ENCODE measurements around the gene P4HA3. TPM values are rescaled to one million over a fixed set of nuclear protein-coding genes. Genes with fewer than 3 reads are reported as not detected.

P4HA3 gene
- total RNA-seq, 1 experiment from 2014 or later, result 0.13 TPM

GRCh38 chr11:74307434-74307833, 4.0 kb downstream of the P4HA3 start (continued):
- no peak for TF ChIP-seq CTCF (IDR thresholded peaks at IDR 0.05)

GRCh38 chr11:74306435-74307175, 4.8 kb downstream of the P4HA3 start:
- H3K36me3 Mint-ChIP-seq, result no peaks in the 10 kb centered on the region
- CTCF ChIA-PET, result no interaction called here
- H3K9me3 Mint-ChIP-seq, result no peaks in the 10 kb centered on the region
- H3K4me1 Mint-ChIP-seq, result peaks cover under 1% of the 10 kb centered on the region
- no peak for DNase-seq (ENCODE audit: low spot score)
- POLR2A ChIA-PET, result no interaction called here
- no peak overlapping the region for H3K27ac Mint-ChIP-seq
- no peak for TF ChIP-seq NFATC4 (CRISPR knock-in tag; IDR thresholded peaks at IDR 0.05)
- TF ChIP-seq, protein P1, sequence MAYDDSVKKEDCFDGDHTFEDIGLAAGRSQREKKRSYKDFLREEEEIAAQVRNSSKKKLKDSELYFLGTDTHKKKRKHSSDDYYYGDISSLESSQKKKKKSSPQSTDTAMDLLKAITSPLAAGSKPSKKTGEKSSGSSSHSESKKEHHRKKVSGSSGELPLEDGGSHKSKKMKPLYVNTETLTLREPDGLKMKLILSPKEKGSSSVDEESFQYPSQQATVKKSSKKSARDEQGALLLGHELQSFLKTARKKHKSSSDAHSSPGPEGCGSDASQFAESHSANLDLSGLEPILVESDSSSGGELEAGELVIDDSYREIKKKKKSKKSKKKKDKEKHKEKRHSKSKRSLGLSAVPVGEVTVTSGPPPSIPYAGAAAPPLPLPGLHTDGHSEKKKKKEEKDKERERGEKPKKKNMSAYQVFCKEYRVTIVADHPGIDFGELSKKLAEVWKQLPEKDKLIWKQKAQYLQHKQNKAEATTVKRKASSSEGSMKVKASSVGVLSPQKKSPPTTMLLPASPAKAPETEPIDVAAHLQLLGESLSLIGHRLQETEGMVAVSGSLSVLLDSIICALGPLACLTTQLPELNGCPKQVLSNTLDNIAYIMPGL (CRISPR knock-in tag; IDR thresholded peaks at IDR 0.05), result no peak
- TF ChIP-seq EMX1 (CRISPR knock-in tag; IDR thresholded peaks at IDR 0.05), result no peak
- no peak for TF ChIP-seq PREB (CRISPR knock-in tag; IDR thresholded peaks at IDR 0.05; ENCODE audit: borderline replicate concordance)
- no peak for TF ChIP-seq GTF2I (CRISPR knock-in tag; conservative IDR thresholded peaks at IDR 0.05)
- TF ChIP-seq, protein P2, sequence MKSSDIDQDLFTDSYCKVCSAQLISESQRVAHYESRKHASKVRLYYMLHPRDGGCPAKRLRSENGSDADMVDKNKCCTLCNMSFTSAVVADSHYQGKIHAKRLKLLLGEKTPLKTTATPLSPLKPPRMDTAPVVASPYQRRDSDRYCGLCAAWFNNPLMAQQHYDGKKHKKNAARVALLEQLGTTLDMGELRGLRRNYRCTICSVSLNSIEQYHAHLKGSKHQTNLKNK (CRISPR knock-in tag; IDR thresholded peaks at IDR 0.05), result no peak
- ATAC-seq, result no peak
- peaks cover 51% of the 10 kb centered on the region for H3K27me3 Mint-ChIP-seq (ENCODE audit: low read depth)
- H3K4me3 Mint-ChIP-seq, result no peak overlapping the region

DNA sequence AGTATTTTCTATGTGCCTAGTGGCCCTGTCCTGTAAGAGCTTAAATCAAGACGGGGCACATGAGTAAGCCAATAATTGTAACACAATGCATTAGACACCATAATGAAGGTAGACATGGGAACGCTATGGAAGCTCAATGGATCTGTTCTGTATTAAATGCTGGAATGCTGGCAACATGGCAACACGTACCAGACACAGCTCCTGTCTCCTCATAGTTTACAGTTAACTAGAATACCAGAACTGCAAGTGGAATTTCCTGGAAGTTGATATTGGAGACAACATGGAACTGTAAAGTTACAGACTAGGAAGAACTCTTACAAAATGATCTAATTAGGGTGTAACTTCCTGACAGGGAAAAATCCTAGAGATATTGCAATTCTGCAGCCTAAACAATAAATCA, 12.4 kb downstream of the P4HA3 start:
- Mint-ChIP-seq H3K36me3 (peaks cover 7% of the 10 kb centered on the region), H3K27ac (no peak overlapping the region), H3K4me3 (no peak overlapping the region), H3K9me3 (peaks cover 9% of the 10 kb centered on the region), H3K27me3 (ENCODE audit: low read depth) (peaks cover 15% of the 10 kb centered on the region), H3K4me1 (no peaks in the 10 kb centered on the region)
- POLR2A ChIA-PET, result no interaction called here
- CTCF ChIA-PET, result interaction anchor here (1.0 to 3.2 kb wide), 3 partner anchors 23 to 150 kb away, joined by 3 to 8 read pairs (median 5); no protein-coding TSS in a partner anchor
- ATAC-seq (no peak), DNase-seq (ENCODE audit: low spot score) (no peak)
- TF ChIP-seq ZNF671 (CRISPR knock-in tag; IDR thresholded peaks at IDR 0.05) (no peak), CTCF (IDR thresholded peaks at IDR 0.05) (no peak), JAZF1 (CRISPR knock-in tag; IDR thresholded peaks at IDR 0.05) (no peak), NFATC4 (CRISPR knock-in tag; IDR thresholded peaks at IDR 0.05) (no peak), ZNF317 (CRISPR knock-in tag; IDR thresholded peaks at IDR 0.05; ENCODE audit: borderline replicate concordance, low read depth) (no peak), ESRRA (CRISPR knock-in tag; IDR thresholded peaks at IDR 0.05; ENCODE audit: borderline replicate concordance) (no peak), ZBTB43 (CRISPR knock-in tag; IDR thresholded peaks at IDR 0.05) (no peak)
- TF ChIP-seq, protein P2 (CRISPR knock-in tag; IDR thresholded peaks at IDR 0.05), result no peak
- TF ChIP-seq, protein P3, sequence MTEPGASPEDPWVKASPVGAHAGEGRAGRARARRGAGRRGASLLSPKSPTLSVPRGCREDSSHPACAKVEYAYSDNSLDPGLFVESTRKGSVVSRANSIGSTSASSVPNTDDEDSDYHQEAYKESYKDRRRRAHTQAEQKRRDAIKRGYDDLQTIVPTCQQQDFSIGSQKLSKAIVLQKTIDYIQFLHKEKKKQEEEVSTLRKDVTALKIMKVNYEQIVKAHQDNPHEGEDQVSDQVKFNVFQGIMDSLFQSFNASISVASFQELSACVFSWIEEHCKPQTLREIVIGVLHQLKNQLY (CRISPR knock-in tag; IDR thresholded peaks at IDR 0.05), result no peak
- TF ChIP-seq, protein P4, sequence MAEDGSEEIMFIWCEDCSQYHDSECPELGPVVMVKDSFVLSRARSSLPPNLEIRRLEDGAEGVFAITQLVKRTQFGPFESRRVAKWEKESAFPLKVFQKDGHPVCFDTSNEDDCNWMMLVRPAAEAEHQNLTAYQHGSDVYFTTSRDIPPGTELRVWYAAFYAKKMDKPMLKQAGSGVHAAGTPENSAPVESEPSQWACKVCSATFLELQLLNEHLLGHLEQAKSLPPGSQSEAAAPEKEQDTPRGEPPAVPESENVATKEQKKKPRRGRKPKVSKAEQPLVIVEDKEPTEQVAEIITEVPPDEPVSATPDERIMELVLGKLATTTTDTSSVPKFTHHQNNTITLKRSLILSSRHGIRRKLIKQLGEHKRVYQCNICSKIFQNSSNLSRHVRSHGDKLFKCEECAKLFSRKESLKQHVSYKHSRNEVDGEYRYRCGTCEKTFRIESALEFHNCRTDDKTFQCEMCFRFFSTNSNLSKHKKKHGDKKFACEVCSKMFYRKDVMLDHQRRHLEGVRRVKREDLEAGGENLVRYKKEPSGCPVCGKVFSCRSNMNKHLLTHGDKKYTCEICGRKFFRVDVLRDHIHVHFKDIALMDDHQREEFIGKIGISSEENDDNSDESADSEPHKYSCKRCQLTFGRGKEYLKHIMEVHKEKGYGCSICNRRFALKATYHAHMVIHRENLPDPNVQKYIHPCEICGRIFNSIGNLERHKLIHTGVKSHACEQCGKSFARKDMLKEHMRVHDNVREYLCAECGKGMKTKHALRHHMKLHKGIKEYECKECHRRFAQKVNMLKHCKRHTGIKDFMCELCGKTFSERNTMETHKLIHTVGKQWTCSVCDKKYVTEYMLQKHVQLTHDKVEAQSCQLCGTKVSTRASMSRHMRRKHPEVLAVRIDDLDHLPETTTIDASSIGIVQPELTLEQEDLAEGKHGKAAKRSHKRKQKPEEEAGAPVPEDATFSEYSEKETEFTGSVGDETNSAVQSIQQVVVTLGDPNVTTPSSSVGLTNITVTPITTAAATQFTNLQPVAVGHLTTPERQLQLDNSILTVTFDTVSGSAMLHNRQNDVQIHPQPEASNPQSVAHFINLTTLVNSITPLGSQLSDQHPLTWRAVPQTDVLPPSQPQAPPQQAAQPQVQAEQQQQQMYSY (CRISPR knock-in tag; IDR thresholded peaks at IDR 0.05), result no peak
- TF ChIP-seq, protein P5, sequence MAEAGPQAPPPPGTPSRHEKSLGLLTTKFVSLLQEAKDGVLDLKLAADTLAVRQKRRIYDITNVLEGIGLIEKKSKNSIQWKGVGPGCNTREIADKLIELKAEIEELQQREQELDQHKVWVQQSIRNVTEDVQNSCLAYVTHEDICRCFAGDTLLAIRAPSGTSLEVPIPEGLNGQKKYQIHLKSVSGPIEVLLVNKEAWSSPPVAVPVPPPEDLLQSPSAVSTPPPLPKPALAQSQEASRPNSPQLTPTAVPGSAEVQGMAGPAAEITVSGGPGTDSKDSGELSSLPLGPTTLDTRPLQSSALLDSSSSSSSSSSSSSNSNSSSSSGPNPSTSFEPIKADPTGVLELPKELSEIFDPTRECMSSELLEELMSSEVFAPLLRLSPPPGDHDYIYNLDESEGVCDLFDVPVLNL (CRISPR knock-in tag; IDR thresholded peaks at IDR 0.05; ENCODE audit: borderline replicate concordance, low read depth), result no peak
